HG02852 (cell line): ENCODE results near the gene NOP53.
"Not testable (repeated sequence)": the region's sequence is repeated elsewhere in the genome, so short reads cannot be mapped to it uniquely, and the experiment has no call there.

Source experiments
- ATAC-seq: cut with Tn5 transposase; IDR thresholded peaks from one replicate; pipeline ENCODE4 v1.9.1; 2021; ENCODE audit warnings: mild to moderate bottlenecking, moderate library complexity; ENCODE audit not compliant: unreplicated experiment

Gene NOP53

GRCh38 chr19:47745010-47745901 is at the start of gene NOP53:
TSS of gene NOP53 (plus strand) at chr19:47745546. CDS start at chr19:47745560, 14 bp downstream.
- ATAC-seq, result peak; percentile 66

GRCh38 chr19:47696635-47697034 is 48.7 kb upstream of the NOP53 start:
- no peak for ATAC-seq

GRCh38 chr19:47697863-47698609 is 47.3 kb upstream of the NOP53 start:
- ATAC-seq, result no peak

GRCh38 chr19:47698631-47699359 is 46.6 kb upstream of the NOP53 start:
- no peak for ATAC-seq

DNA sequence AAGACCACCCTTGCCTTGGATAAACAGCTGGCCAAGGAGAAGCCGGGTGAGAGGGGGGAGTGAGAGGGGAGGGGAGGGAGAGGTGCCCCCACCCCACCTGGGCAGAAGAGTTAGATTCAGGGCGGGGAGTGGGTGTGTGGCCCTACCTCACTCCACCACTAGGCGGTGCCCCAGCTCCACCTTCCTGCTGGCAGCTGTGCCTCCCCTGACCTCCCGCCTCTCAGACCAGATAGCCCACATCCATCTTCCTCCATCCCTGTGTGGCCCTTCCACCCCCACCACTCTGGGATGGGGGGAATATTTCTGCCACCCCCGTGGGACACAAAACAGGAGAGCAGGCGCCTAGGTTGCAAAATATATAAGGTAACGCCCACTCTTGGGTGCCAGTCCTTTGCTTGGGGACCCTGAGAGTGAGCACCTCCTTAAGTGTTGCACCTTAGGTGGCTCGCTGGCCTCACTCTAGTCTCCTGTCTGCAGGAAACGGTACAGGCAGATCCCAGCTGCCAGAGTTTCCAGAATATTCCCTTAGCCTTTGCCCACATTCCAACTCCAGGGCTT is 45.9 kb upstream of the NOP53 start:
- no peak for ATAC-seq

GRCh38 chr19:47700934-47701716 is 44.2 kb upstream of the NOP53 start:
- no peak for ATAC-seq

GRCh38 chr19:47701717-47702552 is 43.4 kb upstream of the NOP53 start:
- no peak for ATAC-seq

DNA sequence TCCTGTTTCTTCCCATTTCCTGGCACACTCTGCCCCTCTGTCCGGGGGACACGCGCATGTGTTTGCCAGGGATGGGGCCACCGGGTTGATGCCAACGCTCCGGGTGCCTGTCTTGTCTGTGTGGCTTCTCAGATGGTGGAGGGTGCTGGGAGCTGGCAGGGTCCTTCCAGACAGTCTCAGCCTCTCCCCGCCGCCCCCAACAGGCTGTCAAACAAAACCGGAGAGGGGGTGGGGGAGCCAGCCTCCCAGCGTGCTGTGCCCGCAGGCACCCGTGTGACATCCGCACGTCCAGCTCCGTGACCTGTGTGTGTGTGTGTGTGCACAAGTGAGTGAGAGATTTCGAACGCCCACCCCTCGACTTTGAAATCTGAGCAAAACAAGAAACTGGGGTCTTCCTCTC is 42.7 kb upstream of the NOP53 start:
- ATAC-seq, result no peak

GRCh38 chr19:47703301-47703700 is 42.0 kb upstream of the NOP53 start:
- no peak for ATAC-seq

GRCh38 chr19:47704024-47704423 is 41.3 kb upstream of the NOP53 start:
- no peak for ATAC-seq

GRCh38 chr19:47704656-47705055 is 40.7 kb upstream of the NOP53 start:
- ATAC-seq, result no peak

DNA sequence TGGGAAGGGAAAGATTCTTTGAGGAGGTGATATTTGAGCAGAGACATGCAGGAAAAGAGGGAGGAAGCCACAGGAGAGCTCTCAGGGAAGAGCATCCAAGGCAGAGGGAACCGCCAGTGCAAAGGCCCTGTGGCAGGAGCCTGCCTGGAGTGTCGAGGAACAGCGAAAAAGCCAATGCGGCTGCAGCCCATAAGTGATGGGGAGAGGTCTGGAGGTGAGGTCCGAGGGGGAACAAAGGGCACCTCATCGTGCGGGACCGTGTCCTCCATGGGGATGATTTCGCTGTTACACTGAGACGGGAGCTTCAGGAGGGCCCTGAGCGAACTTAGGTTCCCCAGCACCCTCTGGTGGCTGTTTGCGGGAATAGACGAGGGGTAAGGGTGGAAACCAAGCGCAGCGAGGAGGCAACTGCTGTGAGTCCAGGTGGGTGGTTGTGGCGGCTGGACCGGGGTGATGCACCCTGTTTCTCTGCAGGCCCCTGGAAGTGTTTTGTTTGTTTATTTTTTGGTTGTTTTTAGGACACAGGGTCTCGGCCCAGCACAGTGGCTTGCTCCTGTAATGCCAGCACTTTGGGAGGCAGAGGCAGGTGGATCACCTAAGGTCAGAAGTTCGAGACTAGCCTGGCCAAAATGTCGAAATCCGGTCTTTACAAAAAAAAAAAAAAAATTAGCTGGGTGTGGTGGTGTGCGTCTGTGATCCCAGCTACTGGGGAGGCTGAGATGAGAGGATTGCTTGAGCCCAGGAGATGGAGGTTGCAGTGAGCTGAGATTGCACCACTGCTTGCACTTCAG is 38.0 kb upstream of the NOP53 start:
- ATAC-seq, result no peak

DNA sequence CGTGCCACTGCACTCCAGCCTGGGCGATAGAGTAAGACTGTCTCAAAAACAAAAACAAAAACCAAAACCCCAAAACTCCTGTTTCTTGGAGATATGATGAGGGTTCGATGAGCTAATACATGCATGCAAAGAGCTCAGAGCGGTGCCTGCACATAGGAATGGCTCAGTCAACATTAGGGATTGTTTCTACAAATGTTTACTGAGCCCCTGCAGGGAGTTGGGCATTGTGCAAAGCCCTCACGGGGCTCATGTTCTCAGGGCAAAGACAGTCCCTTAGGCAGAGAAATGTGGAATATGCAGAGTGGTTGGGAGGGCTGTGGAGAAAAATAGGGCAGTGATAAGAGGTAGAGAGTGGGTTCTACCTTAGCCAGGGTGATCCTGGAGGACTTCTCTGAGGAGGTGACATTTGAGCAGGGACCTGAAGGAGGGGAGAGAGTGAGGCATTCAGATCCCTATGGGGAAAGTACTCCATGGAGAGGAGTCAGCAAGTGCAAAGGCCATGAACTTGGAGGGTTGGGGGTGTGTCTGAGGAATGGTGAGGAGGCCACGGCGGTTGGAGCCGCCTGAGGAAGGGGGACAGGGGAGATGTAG is 33.6 kb upstream of the NOP53 start:
- ATAC-seq, result no peak

- no peak for ATAC-seq
Observed at GRCh38 chr19:47713046-47714021, 32.0 kb upstream of the NOP53 start, which contains the start of gene EHD2. TSS of gene EHD2 (plus strand) at chr19:47713422. CDS start at chr19:47716613, 3,191 bp downstream.

DNA sequence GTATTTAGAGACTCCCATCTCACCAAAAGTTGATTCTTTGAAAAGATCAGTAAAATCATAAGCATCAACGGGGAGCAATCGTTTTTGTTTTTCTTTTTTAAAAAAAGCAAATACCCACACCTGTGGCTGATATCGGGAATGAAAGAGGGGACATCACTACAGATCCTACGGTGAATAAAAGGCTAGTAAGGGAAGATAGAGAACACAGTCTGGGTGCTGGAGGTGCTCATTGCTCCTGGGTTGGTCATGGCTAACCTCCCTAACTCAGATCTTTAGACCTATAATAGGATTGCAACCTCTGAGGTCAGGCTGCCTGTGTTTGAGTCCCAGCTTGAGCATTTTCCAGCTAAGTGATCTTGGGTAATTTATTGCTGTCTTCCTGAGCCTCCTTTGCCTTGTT is 31.0 kb upstream of the NOP53 start:
- no peak for ATAC-seq

- not testable (repeated sequence) for ATAC-seq
Observed at GRCh38 chr19:47714855-47715254, 30.5 kb upstream of the NOP53 start.
